CD4-positive, alpha-beta T cell treated with Interleukin-4 for 4 hours (primary cell): ENCODE data around the gene INSYN1.
"Not testable (repeated sequence)": the region's sequence is repeated elsewhere in the genome, so short reads cannot be mapped to it uniquely, and the experiment has no call there.

Source experiments
- DNase-seq: peaks from one replicate; pipeline ENCODE4 v3.0.0-alpha.2; 2020

The INSYN1 gene

GRCh38 chr15:73747847-73748590 is 5.1 kb downstream of the INSYN1 start:
- DNase-seq = no peak

- DNase-seq = no peak
Measured at GRCh38 chr15:73746883-73747282, 6.3 kb downstream of the INSYN1 start.

- no peak for DNase-seq
Measured at GRCh38 chr15:73746261-73746660, 6.9 kb downstream of the INSYN1 start.

GRCh38 chr15:73745073-73745472 is 8.1 kb downstream of the INSYN1 start:
- no peak for DNase-seq

- DNase-seq = no peak
Measured at GRCh38 chr15:73744293-73744692, 8.9 kb downstream of the INSYN1 start.

- no peak for DNase-seq
Measured at GRCh38 chr15:73741321-73741836, 11.8 kb downstream of the INSYN1 start.

DNA sequence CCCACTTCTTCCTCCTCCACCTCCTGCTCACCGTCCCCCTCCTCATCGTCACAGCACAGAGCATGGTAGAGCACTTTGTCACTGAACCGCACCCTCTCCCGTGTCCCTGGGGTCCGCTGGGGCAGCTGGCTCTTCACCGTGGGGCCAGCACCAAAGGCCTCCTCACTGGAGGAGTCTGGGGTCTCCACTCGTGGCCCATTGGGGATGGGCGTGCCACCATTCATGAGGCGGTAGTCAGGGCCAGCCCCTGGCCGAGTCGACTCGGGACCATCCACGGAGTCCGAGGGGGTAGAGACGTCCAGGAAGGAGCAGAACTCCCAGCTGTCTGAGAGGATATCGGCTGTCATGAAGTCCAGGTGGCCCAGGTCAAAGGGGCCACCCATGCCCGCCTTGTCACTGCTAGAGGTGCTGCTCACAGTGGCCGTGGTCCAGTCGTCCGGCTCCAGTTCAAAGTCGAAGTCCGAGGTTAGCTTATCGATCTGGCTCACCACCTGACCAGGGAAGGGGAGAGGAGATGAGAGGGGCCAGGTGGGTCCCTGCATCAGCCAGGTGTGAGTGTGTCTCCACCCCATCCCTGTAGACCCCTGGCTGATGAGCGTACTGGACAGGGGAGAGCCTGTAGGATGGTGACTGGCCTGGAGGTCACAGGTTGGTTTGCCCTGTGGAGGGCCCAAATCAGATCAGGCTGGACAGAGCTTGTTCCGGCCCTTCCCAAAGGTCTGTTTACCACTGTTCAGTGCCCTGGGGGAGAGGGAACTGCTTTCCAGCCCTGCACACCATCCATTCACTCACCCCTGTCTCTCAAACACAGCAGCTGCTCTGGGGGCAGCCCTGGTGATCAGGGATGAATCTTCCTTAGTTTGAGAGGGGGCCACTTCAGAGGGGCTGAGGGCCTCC is 12.8 kb downstream of the INSYN1 start:
- DNase-seq = no peak

GRCh38 chr15:73737535-73737934 is 15.6 kb downstream of the INSYN1 start:
- DNase-seq = no peak

DNA sequence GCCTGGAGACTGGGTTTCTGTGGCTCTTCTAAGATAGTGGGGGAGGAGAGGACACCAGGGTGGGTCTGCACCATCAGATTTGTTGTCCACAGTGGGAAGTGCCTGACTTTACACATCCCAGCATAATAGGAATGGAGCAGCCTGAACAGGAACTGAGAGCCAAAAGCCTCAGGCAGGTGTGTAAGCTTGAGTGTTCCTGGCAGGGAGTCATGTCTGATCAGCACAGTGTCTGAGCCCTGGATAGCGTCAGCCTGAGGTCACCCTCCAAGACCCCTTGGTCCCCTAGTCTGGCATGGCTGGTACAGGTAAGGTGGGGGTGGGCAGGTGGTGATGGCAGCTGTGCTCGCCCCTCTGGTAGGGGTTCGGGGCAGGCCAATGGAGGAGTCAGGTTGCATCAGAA is 20.2 kb downstream of the INSYN1 start:
- no peak for DNase-seq

GRCh38 chr15:73732051-73732450 is 21.1 kb downstream of the INSYN1 start:
- not testable (repeated sequence) for DNase-seq

- no peak for DNase-seq
Measured at GRCh38 chr15:73727330-73727976, 25.7 kb downstream of the INSYN1 start.

DNA sequence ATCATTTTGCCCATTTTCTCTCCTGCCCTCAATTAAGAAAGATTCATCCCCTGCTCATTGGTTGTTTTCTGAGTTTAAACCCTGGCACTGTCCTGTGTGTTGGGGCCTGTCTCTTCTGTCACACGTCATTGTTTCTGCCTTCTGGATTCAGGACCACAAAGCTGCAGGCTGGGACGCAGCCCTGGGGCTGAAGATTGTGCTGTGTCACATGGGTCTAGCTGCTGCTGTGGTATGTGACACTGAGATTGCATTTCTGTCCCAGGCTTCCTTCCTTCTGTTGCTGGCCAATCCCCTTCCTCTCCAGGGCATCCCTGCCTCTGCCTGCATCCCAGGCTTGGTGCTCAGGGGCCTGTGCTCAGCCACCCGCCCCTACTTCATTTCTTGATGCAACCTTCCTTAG is 28.9 kb downstream of the INSYN1 start:
- no peak for DNase-seq

GRCh38 chr15:73723191-73723590 is 30.0 kb downstream of the INSYN1 start:
- no peak for DNase-seq

DNA sequence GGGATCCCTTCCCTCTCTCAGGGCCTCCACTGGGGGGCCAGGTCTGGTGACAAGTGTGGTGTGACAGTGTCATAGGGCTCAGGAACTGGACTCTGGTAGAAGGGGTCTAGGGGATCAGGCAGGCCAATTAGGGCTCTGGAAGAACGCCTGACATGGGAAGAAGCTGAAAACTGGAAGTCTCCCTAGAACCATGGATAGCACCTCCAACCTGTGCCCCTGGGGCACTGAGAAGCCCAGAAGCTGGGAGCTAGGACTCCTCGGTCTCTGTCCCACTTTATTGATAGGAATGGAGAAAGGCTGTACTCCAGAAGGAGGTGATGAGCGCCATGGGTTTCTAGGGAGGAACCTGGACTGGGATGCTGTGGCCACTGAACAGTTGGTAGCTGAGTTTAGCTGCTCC is 30.7 kb downstream of the INSYN1 start:
- no peak for DNase-seq

DNA sequence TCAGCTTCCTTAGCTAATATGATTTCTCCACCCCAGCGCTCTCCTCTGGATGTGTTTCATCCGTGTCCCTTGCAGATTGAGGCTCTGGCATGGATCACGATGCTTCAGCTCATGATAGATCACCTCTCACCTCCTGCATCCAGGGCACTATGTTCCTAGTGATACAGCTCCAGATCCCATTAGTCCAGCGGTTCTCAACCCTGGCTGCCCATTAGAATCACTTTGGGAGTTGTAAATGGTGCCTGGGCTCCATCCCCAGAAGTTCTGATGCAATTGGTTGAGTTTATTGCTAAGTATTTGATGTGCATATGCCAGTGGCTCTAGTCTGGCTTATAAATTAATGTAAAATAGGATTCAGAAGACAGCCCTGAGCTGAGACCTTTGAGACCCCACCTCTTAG is 34.5 kb downstream of the INSYN1 start:
- DNase-seq = no peak

GRCh38 chr15:73717802-73718201 is 35.3 kb downstream of the INSYN1 start:
- no peak for DNase-seq

DNA sequence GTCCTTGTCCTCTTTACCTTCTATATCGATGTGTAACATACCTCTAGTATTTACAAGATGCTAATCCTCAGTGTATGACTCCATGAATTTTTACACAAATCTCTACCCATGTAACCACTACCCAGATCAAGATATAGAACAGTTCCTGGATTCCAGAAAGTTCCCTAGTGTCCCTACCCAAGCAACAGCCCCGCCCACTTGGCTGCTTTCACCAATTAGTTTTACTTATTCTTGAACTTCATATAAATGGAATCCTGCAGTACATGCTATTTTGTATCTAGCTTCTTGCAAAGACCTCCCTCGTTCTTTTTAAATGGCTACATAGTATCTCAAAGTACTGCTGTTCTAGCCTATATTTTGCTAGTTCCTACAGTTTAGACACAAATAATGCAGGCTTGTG is 35.9 kb downstream of the INSYN1 start:
- DNase-seq = no peak

DNA sequence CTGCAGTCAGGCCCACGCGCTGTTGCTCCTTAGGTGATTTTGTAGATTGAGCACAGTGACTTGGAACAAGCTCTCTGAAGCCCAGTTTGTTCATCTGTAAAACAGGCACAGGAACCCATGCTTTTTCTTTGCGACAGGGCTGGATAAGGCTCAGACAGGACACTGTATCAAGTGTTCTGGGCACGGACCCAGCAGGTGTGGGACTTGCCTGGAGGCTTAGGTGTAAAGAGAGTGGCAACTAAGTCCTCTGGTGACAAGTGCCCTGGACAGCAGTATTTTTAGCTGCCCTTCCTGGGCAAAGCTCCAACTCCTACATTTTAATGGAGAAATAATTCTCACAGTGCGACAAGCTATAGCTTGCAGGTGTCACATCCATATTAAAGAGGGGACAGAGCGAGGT is 36.7 kb downstream of the INSYN1 start:
- DNase-seq = no peak

GRCh38 chr15:73715417-73715816 is 37.7 kb downstream of the INSYN1 start:
- DNase-seq = no peak

- DNase-seq = no peak
Measured at GRCh38 chr15:73714695-73715301, 38.4 kb downstream of the INSYN1 start.

DNA sequence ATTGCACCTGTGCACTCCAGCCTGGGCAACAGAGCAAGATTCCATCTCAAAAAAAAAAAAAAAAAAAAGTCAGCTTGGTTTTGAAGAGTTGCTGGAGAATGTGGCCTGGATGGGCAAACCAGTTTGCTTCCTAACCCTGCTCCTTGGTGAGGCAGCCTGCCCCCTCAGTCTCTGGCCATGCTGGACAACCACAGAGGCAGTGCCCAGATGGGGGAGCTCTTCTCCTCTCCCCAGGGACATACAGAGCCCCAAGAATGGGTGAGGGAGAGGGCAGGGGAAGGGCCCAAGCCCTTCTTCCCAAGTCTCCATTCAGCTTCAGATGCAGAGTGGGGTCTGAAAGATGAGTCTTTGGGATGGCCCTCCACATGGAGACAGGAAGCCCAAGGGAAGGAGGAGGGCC is 41.0 kb downstream of the INSYN1 start:
- no peak for DNase-seq

- no peak for DNase-seq
Measured at GRCh38 chr15:73711526-73711925, 41.6 kb downstream of the INSYN1 start.

- no peak for DNase-seq
Measured at GRCh38 chr15:73710321-73710720, 42.8 kb downstream of the INSYN1 start.
